SU-DHL-6 (cell line): Measurements from ENCODE around the gene TNS1.

Experiments used
- H2AFZ ChIP-seq: fragments of 200-600 bp; sonication (generic); 2 replicates; pipeline ENCODE4 v1.6.1; 2014; ENCODE audit warnings: low read depth, mild to moderate bottlenecking, moderate library complexity, mixed read lengths, antibody characterized with exemption, low read length; ENCODE audit not compliant: severe bottlenecking
- H3F3A ChIP-seq: fragments of 200-600 bp; shearing (Covaris generic); 2 replicates; pipeline ENCODE4 v1.6.0; 2016; ENCODE audit warnings: antibody characterized with exemption, mild to moderate bottlenecking; ENCODE audit not compliant: insufficient read depth
- H3K27ac ChIP-seq: fragments of 200-600 bp; sonication (generic); 2 replicates; pipeline ENCODE4 v1.5.1; 2016; ENCODE audit warnings: low read depth, mild to moderate bottlenecking, low read length, moderate library complexity, mixed read lengths
- H3K27me3 ChIP-seq: fragments of 200-600 bp; sonication (generic), shearing (Covaris generic); 2 replicates; pipeline ENCODE4 v1.6.0; 2014; ENCODE audit warnings: mild to moderate bottlenecking, low read length
- H3K36me3 ChIP-seq: fragments of 200-600 bp; sonication (generic); 2 replicates; pipeline ENCODE4 v1.6.1; 2014; ENCODE audit warnings: mild to moderate bottlenecking, low read length, mixed read lengths
- H3K4me2 ChIP-seq: fragments of 300-600, 200-600 bp; shearing (Covaris generic), sonication (generic); 2 replicates; pipeline ENCODE4 v1.6.0; 2014; ENCODE audit warnings: low read length, low read depth, mild to moderate bottlenecking; ENCODE audit not compliant: poor library complexity, severe bottlenecking
- H3K4me3 ChIP-seq: fragments of 200-600 bp; sonication (generic); 2 replicates; pipeline ENCODE4 v1.5.1; 2014; ENCODE audit warnings: antibody characterized with exemption, low read length, mild to moderate bottlenecking, mixed read lengths; ENCODE audit not compliant: insufficient read depth, poor library complexity, severe bottlenecking
- H3K79me2 ChIP-seq: fragments of 200-600 bp; sonication (generic); 2 replicates; pipeline ENCODE4 v1.6.1; 2014; ENCODE audit warnings: mild to moderate bottlenecking, low read length, moderate library complexity; ENCODE audit not compliant: insufficient read depth
- H3K9ac ChIP-seq: fragments of 200-600 bp; sonication (generic); 2 replicates; pipeline ENCODE4 v1.7.0; 2014; ENCODE audit warnings: mild to moderate bottlenecking, low read length
- H3K9me2 ChIP-seq: fragments of 200-600 bp; sonication (generic); replicated peaks from 2 replicates; pipeline ENCODE4 v1.6.1; 2014; ENCODE audit warnings: low read length; ENCODE audit not compliant: insufficient read depth
- H3K9me3 ChIP-seq: fragments of 200-600 bp; sonication (generic); 2 replicates; pipeline ENCODE4 v1.6.1; 2014; ENCODE audit warnings: low read length, mixed read lengths; ENCODE audit not compliant: insufficient read depth
- H4K20me1 ChIP-seq: fragments of 200-600 bp; sonication (generic); 2 replicates; pipeline ENCODE4 v1.6.1; 2014; ENCODE audit warnings: low read depth, mild to moderate bottlenecking, antibody characterized with exemption, low read length, moderate library complexity, mixed read lengths
- EZH2phosphoT487 ChIP-seq: fragments of 200-600 bp; sonication (generic), shearing (Covaris generic); conservative IDR thresholded peaks from 2 replicates; pipeline ENCODE4 v1.6.1; 2018; ENCODE audit warnings: mild to moderate bottlenecking, antibody characterized with exemption, low read length, moderate library complexity, mixed read lengths
- TF ChIP-seq, protein P1 (sequence below): fragments of 200-600 bp; sonication (generic); IDR thresholded peaks from one replicate; pipeline ENCODE4 v1.5.1; 2017; ENCODE audit warnings: antibody characterized with exemption, mild to moderate bottlenecking, low read length, moderate library complexity; ENCODE audit not compliant: insufficient read depth, poor library complexity, severe bottlenecking

The TNS1 gene

DNA sequence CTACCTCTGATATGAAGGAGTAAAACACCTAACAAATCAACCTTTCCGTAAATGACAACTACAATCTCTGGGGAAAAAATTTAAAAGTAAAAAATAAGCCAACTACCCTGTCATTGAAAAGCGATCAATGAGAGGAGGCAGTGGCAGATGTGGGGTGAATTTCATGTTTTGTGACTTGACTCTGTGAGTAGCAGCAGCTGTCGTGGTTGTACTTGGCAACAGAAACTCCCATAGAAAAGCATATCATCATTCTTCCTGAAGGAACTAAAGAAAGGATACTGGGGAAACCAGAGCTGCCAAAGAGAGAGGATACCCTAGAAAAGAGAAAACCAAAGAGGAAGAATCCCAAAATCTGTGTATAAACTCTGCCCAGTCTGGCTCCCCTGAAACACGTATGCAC is 236.4 kb downstream of the TNS1 start:
- H3K79me2 ChIP-seq: no peaks in the 10 kb centered on the region
- no peaks in the 10 kb centered on the region for H3K36me3 ChIP-seq
- H3F3A ChIP-seq: no peaks in the 10 kb centered on the region
- H3K4me3 ChIP-seq: no peak overlapping the region
- 0 out of 2 replicates have a peak, but pooled peaks cover 3% of the 10 kb centered on the region for H4K20me1 ChIP-seq
- TF ChIP-seq, protein P1, sequence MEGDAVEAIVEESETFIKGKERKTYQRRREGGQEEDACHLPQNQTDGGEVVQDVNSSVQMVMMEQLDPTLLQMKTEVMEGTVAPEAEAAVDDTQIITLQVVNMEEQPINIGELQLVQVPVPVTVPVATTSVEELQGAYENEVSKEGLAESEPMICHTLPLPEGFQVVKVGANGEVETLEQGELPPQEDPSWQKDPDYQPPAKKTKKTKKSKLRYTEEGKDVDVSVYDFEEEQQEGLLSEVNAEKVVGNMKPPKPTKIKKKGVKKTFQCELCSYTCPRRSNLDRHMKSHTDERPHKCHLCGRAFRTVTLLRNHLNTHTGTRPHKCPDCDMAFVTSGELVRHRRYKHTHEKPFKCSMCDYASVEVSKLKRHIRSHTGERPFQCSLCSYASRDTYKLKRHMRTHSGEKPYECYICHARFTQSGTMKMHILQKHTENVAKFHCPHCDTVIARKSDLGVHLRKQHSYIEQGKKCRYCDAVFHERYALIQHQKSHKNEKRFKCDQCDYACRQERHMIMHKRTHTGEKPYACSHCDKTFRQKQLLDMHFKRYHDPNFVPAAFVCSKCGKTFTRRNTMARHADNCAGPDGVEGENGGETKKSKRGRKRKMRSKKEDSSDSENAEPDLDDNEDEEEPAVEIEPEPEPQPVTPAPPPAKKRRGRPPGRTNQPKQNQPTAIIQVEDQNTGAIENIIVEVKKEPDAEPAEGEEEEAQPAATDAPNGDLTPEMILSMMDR: no peak
- TF ChIP-seq EZH2phosphoT487: no peak
- H2AFZ ChIP-seq: no peak overlapping the region
- no peaks in the 10 kb centered on the region for H3K9me2 ChIP-seq
- peaks cover 8% of the 10 kb centered on the region; the same call in 1 of the 2 replicates for H3K9me3 ChIP-seq
- H3K27ac ChIP-seq: no peak overlapping the region
- no peaks in the 10 kb centered on the region for H3K27me3 ChIP-seq
- no peak overlapping the region for H3K4me2 ChIP-seq
- no peak overlapping the region for H3K9ac ChIP-seq

GRCh38 chr2:217761645-217762277 is 241.0 kb downstream of the TNS1 start:
- no peaks in the 10 kb centered on the region for H3K9me2 ChIP-seq
- H3K27me3 ChIP-seq: no peaks in the 10 kb centered on the region
- no peak overlapping the region for H3K4me2 ChIP-seq
- no peaks in the 10 kb centered on the region for H3K79me2 ChIP-seq
- H3F3A ChIP-seq: no peaks in the 10 kb centered on the region
- peaks cover 8% of the 10 kb centered on the region; the same call in 1 of the 2 replicates for H3K9me3 ChIP-seq
- no peaks in the 10 kb centered on the region for H3K36me3 ChIP-seq
- no peak overlapping the region for H3K9ac ChIP-seq
- H4K20me1 ChIP-seq: no peaks in the 10 kb centered on the region
- H3K4me3 ChIP-seq: no peak overlapping the region
- no peak overlapping the region for H3K27ac ChIP-seq
- TF ChIP-seq EZH2phosphoT487: no peak
- no peak overlapping the region for H2AFZ ChIP-seq

DNA sequence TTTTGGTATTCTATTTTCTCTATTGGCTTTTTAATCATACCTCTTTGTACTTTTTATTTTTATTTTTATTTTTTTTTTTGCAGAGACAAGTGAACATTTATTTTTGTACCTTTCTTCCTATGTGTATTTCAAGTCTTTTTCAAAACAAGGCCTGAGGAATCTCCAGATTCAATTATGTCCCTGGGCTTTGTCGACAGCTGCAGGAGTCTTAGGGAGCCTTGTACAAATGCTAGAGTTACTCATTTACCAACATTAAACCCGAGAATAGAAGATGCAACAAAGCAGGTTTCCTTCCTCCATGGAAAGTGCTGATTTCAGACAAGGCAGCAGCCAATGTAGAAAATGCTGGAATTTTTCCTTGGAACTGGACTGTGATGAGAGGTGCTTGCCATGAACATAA is 242.8 kb downstream of the TNS1 start:
- no peak overlapping the region for H3K27ac ChIP-seq
- no peak overlapping the region for H3K4me2 ChIP-seq
- no peak overlapping the region for H3K9ac ChIP-seq
- TF ChIP-seq, protein P1: no peak
- TF ChIP-seq EZH2phosphoT487: no peak
- H3F3A ChIP-seq: no peaks in the 10 kb centered on the region
- H3K36me3 ChIP-seq: no peaks in the 10 kb centered on the region
- H3K27me3 ChIP-seq: no peaks in the 10 kb centered on the region
- H3K9me2 ChIP-seq: no peaks in the 10 kb centered on the region
- H2AFZ ChIP-seq: no peak overlapping the region
- H3K79me2 ChIP-seq: no peaks in the 10 kb centered on the region
- H4K20me1 ChIP-seq: no peaks in the 10 kb centered on the region
- no peak overlapping the region for H3K4me3 ChIP-seq
- peaks cover 8% of the 10 kb centered on the region; the same call in 1 of the 2 replicates for H3K9me3 ChIP-seq

DNA sequence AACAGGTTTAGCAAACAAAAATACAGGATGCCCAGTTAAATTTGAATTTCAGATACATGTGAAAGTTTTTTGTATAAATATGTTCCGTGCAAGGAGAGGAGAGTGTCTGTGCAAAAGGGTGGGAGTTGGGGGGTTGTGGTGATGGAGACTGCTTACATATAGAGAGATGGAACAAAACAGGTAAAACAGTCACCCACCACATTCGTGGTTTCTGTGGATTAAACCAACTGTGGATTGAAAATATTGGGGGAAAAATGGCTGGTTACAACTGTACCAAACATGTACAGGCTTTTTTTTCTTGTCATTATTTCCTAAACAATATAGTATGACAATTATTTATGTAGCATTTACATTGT is 245.7 kb downstream of the TNS1 start:
- Histone ChIP-seq H3F3A (no peaks in the 10 kb centered on the region), H3K9me3 (peaks cover 6% of the 10 kb centered on the region; the same call in 1 of the 2 replicates), H3K36me3 (no peaks in the 10 kb centered on the region), H3K4me2 (no peak overlapping the region), H2AFZ (no peak overlapping the region), H3K4me3 (no peak overlapping the region), H3K27ac (no peak overlapping the region), H3K27me3 (no peaks in the 10 kb centered on the region), H3K9me2 (no peaks in the 10 kb centered on the region), H4K20me1 (no peaks in the 10 kb centered on the region), H3K79me2 (no peaks in the 10 kb centered on the region), H3K9ac (no peak overlapping the region)
- TF ChIP-seq, protein P1: no peak
